GM18520 (cell line): ENCODE results near the gene MZT2B.
"Not testable (repeated sequence)": the region's sequence is repeated elsewhere in the genome, so short reads cannot be mapped to it uniquely, and the experiment has no call there.

Experiments used
- ATAC-seq: cut with Tn5 transposase; IDR thresholded peaks from one replicate; pipeline ENCODE4 v1.9.1; 2021; ENCODE audit not compliant: unreplicated experiment

MZT2B gene, protein sequence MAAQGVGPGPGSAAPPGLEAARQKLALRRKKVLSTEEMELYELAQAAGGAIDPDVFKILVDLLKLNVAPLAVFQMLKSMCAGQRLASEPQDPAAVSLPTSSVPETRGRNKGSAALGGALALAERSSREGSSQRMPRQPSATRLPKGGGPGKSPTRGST

GRCh38 chr2:130181880-130182682, at the start of gene MZT2B:
Gene MZT2B, plus strand, starts transcription at chr2:130182262. Its CDS starts 21 bp downstream, at chr2:130182283.
- peak; percentile 78 for ATAC-seq

DNA sequence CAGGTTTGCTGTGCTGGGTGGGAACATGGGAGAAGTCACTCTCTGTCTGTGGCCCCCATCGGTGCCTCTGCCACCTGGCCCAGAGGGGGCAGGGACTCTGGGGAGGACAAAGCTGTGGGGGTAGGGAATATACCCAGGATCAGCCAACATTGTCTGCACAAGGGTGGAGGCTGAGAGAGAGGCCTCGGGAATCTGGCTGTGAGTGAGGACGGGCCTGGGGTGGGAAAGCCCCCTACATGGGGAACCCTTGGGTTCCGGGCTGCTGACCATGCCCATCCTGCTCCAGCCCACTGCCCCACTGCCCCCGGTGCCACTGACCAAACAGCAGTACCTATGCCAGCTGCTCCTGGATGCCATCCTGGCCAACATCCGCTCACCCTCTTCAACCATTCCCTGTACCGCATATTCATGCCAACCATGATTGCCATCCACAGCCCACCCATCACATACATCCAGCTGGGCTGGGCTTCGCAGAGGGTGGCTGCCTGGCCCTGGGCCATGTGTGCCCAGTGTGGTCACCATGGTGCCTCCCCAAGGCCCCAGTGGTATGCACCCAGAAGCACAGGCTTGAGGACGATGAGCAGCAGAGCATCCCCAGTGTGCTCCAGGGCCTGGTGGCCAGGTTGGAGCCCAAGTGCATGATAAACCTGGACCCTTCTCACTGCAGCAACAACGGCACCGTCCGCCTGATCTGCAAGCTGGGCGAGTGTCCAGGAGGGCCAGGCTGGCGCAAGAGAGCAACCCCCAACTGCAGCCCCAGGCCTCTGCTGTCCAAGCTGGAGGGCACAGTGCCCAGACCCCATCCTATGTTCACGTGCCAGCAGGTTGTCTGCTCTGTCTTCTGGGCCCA, 46.1 kb upstream of the MZT2B start:
- no peak for ATAC-seq

DNA sequence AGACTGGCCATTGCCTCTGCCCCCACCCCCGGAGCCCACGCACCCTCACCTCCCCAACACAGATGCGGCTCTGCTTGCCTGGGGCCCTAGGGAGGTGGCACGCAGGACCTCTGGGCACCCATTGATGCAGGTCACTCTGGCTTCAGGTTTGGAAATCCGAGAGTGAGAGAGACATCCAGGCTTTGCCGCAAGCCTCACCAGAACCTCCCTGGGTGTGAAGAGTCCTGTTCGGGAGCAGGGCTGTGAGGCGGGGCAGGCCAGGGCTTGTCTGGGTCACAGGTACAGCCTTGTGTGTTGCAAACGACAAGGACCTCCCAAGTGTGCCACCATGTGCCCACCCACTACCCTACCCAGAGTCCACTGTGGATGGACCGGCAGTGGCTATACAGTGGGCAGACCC, 45.5 kb upstream of the MZT2B start:
- not testable (repeated sequence) for ATAC-seq

DNA sequence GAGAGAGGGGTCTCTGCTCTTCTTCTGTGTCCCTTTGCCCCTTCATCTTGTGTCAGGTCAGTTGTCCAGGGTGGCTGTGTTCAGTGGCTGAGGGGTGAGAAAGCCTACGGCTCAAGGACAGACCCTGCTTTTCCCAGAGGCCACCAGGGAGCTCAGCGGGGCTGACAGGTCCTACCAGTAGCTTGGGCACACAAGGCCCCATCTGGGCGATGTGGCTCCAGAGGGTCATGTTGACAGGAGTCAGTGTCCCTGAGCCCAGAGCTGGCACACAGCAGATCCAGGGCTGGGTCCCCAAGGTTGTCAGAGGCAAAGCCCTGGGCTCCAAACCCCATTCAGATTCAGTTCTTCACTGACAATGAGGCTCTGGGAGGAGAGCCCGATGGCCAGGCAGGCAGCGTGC, 44.9 kb upstream of the MZT2B start:
- not testable (repeated sequence) for ATAC-seq

DNA sequence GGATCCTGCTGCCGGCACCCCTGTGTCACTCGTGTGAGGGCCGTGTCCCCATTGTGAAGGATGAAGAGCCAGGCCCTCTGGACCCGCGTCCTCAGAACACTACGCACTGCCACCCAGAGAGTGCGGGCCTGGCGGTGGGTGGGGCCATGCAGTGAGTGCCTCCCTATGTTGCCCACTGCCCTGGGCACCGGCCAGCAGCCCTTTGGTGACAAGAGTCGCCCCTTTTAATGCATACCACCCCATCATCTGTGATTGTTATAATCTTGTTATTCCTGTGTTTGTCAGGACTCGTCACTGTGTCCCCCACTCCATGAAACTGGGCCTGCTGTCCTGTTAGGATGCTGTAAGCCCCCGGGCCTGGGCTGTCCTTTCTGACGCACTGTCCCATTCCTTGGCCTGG, 43.7 kb upstream of the MZT2B start:
- not testable (repeated sequence) for ATAC-seq

DNA sequence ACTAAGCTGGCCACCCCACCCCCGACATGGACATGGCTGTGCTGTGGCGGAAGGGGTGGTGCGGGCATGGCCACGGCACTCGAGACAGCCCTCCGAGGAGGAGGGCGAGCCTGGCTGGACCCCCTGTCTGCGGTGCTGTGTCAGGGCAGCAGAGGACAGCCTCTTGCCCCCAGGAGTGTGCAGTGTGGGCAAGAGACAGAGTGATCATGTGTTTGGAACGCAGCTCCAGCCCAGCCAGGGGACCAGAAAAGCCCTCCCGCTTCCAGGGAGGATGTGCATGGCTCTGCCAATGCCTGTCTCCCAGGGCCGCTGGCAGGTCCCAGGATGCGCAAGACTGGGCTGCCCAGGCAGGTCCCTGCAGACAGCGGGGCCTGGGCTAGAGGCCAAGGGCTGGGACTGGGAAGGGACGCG, 43.2 kb upstream of the MZT2B start:
- ATAC-seq: not testable (repeated sequence)

DNA sequence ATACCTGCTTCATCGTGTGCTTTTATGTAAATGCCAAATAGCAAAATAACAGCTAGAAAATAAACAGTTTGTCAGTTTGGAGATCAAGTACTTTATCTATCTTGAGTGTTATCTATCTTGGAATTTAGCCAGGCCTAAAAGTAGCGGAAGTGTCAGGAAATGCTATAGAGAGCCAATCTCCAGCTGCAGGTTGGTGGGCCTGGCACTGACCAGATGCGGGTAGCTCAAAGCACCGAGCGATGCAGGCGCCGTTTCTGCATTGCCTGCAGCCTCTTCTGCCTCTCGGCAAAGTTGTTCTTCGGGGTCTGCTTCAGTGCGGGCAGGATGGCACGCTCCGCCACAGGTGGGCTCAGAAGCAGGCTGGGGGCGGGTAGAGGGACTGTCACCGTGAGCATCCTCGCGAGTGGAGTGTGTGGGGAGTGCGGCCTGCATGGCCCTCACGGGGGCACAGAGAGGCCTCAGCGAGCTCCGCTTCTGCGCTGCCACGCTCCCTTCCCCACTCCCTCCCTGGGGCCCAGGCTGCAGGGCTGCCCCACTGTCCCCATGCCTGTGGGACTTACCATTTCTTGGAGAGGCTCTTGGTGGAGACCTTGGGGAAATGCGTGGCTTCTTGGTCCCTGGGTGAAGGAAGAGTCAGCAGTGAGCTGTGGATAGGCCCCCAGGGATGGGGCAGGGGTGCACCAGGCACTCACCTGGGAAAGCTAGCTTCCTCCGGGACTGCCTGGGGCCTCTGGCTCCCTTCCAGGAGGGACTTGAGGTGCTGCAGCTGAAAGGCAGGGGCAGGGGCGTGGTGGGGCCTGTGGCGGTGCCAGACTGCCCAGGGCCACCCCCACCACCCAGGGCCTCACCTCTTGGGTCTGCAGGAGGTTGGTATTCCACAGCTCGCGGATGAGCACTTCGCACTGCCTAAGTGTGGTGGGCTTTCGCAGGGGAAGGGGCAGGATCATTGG, 42.5 kb upstream of the MZT2B start:
- ATAC-seq: not testable (repeated sequence)

DNA sequence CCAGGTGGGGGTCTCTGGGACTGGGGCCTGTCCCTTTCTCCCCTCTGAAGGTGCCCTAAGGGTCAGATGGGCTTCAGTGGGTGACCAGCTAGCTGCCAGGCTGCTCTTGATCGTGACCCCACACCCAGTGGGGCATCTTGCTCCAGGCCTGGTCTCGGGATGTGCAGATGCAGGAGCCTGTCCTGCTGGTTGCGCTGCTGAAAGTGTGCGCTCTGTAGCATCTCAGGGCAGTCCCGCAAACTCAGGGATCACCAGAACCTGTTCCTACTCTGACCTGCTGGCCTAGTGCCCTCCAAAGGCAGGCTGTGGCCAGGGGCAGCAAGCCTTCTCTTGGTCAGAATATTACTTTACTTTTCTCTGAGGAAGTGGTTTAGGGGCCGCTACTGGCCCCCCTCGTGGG, 41.5 kb upstream of the MZT2B start:
- ATAC-seq: not testable (repeated sequence)

DNA sequence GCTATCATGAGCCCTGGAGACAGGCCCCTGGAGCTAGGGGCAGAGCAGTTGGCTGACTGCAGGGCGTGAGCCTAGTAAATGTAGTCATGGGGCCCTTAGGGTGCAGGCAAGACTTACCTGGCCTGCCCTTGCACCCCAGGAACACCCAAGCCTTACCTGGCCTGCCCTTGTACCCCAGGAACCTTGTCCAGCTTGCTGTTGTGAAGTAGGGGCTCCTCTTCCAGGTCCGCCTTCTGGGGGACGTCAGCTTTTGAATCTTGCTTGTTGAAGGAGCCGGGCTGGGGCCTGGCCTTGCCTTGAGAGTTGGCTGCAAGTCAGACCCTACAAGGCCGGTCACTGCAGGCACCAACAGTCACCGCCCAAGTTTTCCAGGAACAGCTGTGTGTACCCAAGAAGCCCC, 41.1 kb upstream of the MZT2B start:
- ATAC-seq: not testable (repeated sequence)

DNA sequence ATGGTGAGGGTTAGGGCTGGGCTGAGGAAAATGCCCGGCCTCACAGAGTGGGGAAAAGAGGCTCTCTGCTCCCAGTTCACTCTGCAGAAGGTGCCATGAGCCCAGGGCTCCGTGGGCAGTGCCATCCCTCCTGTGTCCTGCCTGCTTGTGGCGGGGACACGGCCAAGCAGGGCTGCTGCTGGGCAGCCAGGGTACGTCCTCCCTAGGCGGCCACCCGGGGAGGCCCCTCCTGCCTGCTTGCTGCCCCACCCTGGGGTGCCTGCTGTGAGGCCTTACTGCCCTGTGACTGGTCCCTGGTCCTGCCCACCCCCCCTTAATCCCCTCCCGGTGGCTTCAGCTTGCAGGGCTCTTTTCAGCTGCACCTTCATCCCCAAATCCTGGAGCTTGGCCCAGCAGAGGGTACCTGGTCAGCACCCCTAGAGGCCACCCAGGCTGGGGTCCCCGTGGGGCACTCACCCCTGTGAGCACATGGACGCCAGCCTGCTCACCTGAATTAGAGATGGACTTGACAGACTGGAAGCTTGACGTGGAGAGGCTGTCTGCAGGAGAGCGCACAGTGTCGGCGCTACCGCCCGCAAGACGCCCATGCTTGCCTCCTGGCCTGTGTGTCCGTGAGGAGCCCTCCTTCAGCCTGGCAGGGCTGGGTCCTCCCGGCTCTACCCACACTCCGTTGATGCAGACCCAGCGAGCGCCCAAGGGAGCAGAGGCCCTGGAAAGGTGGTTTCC, 40.3 kb upstream of the MZT2B start:
- ATAC-seq: not testable (repeated sequence)

- ATAC-seq: not testable (repeated sequence)
Observed at GRCh38 chr2:130142396-130143265, 39.4 kb upstream of the MZT2B start.

GRCh38 chr2:130143266-130144039, 38.6 kb upstream of the MZT2B start:
- ATAC-seq: not testable (repeated sequence)

DNA sequence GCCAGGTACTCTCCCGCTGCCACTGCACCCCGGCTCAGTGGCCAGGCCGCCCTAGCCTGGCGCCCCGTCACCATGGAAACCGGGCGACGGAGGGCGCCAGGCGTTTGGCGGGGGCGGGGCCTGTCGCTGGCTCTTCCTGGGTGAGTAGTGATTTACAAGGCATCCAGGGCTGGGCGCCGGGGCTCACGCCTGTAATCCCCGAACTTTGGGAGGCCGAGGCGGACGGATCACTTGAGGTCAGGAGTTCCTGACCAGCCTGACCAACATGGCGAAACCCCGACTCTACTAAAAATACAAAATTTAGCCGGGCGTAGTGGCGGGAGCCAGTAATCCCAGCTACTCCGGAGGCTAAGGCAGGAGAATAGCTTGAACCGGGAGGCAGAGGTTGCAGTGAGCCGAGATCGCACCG, 37.1 kb upstream of the MZT2B start, which contains the start of gene CCDC74B:
Gene CCDC74B (minus strand): TSS at position 107 of the 409 bp plus-strand sequence. CDS start 116 bp downstream, outside the sequence.
- peak; percentile 90 for ATAC-seq

- ATAC-seq: not testable (repeated sequence)
Observed at GRCh38 chr2:130148515-130148914, 33.5 kb upstream of the MZT2B start.

DNA sequence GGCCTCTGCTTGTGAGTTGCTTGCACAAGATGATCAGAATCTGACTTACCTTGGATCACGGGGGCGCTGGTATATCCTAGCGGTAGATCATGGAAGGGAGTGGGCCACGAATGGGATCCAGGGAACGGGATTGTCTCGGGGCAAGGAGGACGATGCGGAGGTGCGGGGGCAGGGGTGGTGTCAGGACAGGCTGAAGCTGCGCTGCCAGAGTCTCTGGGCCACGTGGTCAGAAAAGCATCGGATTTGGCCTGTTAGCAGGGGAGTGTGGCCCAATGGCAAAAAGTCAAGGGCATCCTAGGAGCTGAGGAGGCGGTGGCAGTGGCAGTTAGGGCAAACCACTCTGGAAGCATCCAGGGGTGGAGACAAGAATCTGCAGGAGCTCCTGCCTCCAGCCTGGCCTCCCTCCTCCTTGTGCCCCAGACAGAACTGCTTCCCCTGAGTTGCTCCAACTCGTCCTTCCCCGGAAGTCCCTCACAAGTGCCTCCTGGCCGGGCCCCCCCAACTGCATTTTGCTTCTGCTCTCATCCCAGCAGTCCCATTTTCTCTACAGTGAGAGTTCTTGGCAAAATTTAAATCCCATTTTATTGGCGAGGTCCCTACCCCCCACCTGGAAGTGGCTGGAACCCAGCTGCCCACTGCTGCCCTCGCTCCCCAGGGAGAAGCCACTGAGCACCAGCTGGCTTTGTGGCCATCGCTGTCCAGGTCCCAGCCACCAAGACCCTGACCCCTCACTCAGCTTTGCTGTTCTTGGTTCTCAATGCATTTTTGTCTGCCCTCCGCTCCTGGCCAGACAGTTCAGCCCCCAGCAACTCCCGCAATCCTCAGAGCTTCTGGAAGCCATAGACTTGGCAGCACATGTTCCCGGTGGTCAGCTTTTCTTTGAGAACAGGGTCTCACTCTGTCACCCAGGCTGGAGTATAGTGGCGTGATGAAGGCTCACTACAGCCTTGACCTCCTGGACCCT, 31.6 kb upstream of the MZT2B start:
- ATAC-seq: no peak

DNA sequence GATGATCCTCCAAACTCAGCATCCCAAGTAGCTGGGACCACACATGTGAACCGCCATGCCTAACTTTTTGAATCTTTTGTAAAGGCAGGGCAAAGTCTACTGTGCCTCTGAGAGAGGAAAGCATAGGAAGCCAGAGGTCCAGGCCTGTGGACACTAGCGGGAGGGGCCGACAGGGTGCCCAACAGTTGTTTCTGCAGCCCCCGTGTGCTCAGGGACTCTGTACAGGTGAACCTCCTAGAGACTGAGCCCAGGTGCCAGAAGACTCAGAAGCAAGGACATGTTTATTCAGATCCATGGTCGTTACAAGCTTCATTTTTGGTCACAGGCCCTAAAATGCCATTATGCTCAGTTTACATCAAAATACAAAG, 30.9 kb upstream of the MZT2B start:
- not testable (repeated sequence) for ATAC-seq
